H9 (cell line): ENCODE measurements around the gene DGKG. TPM values are rescaled to one million over a fixed set of nuclear protein-coding genes. Genes with fewer than 3 reads are reported as not detected.

Experiments
- DNase-seq: peaks from one replicate; pipeline ENCODE4 v3.0.0-alpha.2; 2017
- H2AFZ ChIP-seq: one replicate; pipeline ENCODE4 v1.6.1; 2013; ENCODE audit warnings: mild to moderate bottlenecking, low read length, control low read depth, moderate library complexity
- H2AK5ac ChIP-seq: 2 replicates; pipeline ENCODE4 v1.6.1; 2013; ENCODE audit warnings: low read length, control low read depth, mixed read lengths; ENCODE audit not compliant: insufficient read length
- H2BK120ac ChIP-seq: one replicate; pipeline ENCODE4 v1.6.1; 2013; ENCODE audit warnings: low read depth, mild to moderate bottlenecking, low read length, control low read depth, inconsistent platforms; ENCODE audit not compliant: poor library complexity, severe bottlenecking
- H2BK12ac ChIP-seq: 2 replicates; pipeline ENCODE4 v1.6.1; 2013; ENCODE audit warnings: low read length, control low read depth, mixed read lengths, low read depth; ENCODE audit not compliant: insufficient read length
- H2BK15ac ChIP-seq: 2 replicates; pipeline ENCODE4 v1.6.1; 2013; ENCODE audit warnings: low read depth, low read length, control low read depth
- H2BK20ac ChIP-seq: one replicate; pipeline ENCODE4 v1.6.1; 2013; ENCODE audit warnings: low read depth, mild to moderate bottlenecking, low read length, control low read depth, inconsistent platforms; ENCODE audit not compliant: poor library complexity, severe bottlenecking
- H2BK5ac ChIP-seq: 2 replicates; pipeline ENCODE4 v1.6.1; 2013; ENCODE audit warnings: low read length, control low read depth, mixed read lengths; ENCODE audit not compliant: insufficient read length
- H3K14ac ChIP-seq: 2 replicates; pipeline ENCODE4 v1.6.1; 2013; ENCODE audit warnings: low read length, control low read depth; ENCODE audit not compliant: insufficient read depth
- H3K18ac ChIP-seq: 2 replicates; pipeline ENCODE4 v1.6.1; 2013; ENCODE audit warnings: low read depth, mild to moderate bottlenecking, mixed read lengths, low read length, control low read depth; ENCODE audit not compliant: insufficient read length
- H3K23ac ChIP-seq: 2 replicates; pipeline ENCODE4 v1.6.1; 2013; ENCODE audit warnings: low read length, control low read depth, mixed read lengths, low read depth; ENCODE audit not compliant: insufficient read length
- H3K23me2 ChIP-seq: 2 replicates; pipeline ENCODE4 v1.6.1; 2013; ENCODE audit warnings: low read depth, mild to moderate bottlenecking, mixed read lengths, low read length, control low read depth; ENCODE audit not compliant: insufficient read length, poor library complexity, severe bottlenecking
- H3K27ac ChIP-seq: 2 replicates; pipeline ENCODE4 v1.5.1; 2013; ENCODE audit warnings: low read length, control low read depth, mixed read lengths, low read depth; ENCODE audit not compliant: insufficient read length
- H3K27me3 ChIP-seq: 2 replicates; pipeline ENCODE4 v1.6.1; 2013; ENCODE audit warnings: low read length, control low read depth, inconsistent platforms; ENCODE audit not compliant: insufficient read depth
- H3K4ac ChIP-seq: 2 replicates; pipeline ENCODE4 v1.6.1; 2013; ENCODE audit warnings: low read depth, mild to moderate bottlenecking, control low read depth, inconsistent platforms, low read length, moderate library complexity
- H3K4me1 ChIP-seq: 2 replicates; pipeline ENCODE4 v1.6.1; 2013; ENCODE audit warnings: low read length, control low read depth, inconsistent platforms; ENCODE audit not compliant: insufficient read depth
- H3K4me2 ChIP-seq: 2 replicates; pipeline ENCODE4 v1.6.1; 2013; ENCODE audit warnings: low read length, control low read depth, mixed read lengths; ENCODE audit not compliant: insufficient read length, insufficient read depth
- H3K56ac ChIP-seq: 2 replicates; pipeline ENCODE4 v1.6.1; 2013; ENCODE audit warnings: low read depth, mild to moderate bottlenecking, mixed read lengths, low read length, control low read depth; ENCODE audit not compliant: insufficient read length
- H3K79me1 ChIP-seq: 2 replicates; pipeline ENCODE4 v1.6.1; 2013; ENCODE audit warnings: low read depth, mild to moderate bottlenecking, moderate library complexity, low read length, control low read depth, inconsistent platforms; ENCODE audit not compliant: insufficient read depth, poor library complexity, severe bottlenecking
- H3K79me2 ChIP-seq: 2 replicates; pipeline ENCODE4 v1.6.1; 2013; ENCODE audit warnings: low read length, control low read depth, inconsistent platforms; ENCODE audit not compliant: insufficient read depth
- H3K9ac ChIP-seq: 2 replicates; pipeline ENCODE4 v1.6.1; 2013; ENCODE audit warnings: low read length, control low read depth, mixed read lengths; ENCODE audit not compliant: insufficient read length; ENCODE audit errors: extremely low read depth
- H3K9me3 ChIP-seq: one replicate; pipeline ENCODE4 v1.6.1; 2013; ENCODE audit warnings: low read depth, low read length, inconsistent platforms; ENCODE audit not compliant: control insufficient read depth
- H3T11ph ChIP-seq: one replicate; pipeline ENCODE4 v1.6.1; 2013; ENCODE audit warnings: mild to moderate bottlenecking, low read length, control low read depth, inconsistent platforms
- H4K20me1 ChIP-seq: one replicate; pipeline ENCODE4 v1.6.1; 2013; ENCODE audit not compliant: control insufficient read depth, insufficient read length, insufficient read depth
- H4K5ac ChIP-seq: 2 replicates; pipeline ENCODE4 v1.6.1; 2013; ENCODE audit warnings: low read depth, mild to moderate bottlenecking, mixed read lengths, low read length, control low read depth; ENCODE audit not compliant: insufficient read length
- H4K8ac ChIP-seq: replicated peaks from 2 replicates; pipeline ENCODE4 v1.6.1; 2013; ENCODE audit warnings: low read length, control low read depth, mixed read lengths, low read depth; ENCODE audit not compliant: insufficient read length
- H4K91ac ChIP-seq: 2 replicates; pipeline ENCODE4 v1.6.1; 2013; ENCODE audit warnings: low read depth, mild to moderate bottlenecking, moderate library complexity, mixed read lengths, low read length, control low read depth; ENCODE audit not compliant: insufficient read length
- H3K27ac Mint-ChIP-seq, 3 experiments: 2 replicates in 2 of 3; 3 replicates in 1 of 3; pipeline ENCODE4 v1.8.0; 2020 to 2021; ENCODE audit warnings: mixed read lengths in 3 of 3, mild to moderate bottlenecking in 1 of 3, moderate library complexity in 1 of 3
- H3K27me3 Mint-ChIP-seq: 2 replicates; pipeline ENCODE4 v1.8.0; 2021; ENCODE audit warnings: low read depth, mild to moderate bottlenecking, moderate library complexity, mixed read lengths
- H3K36me3 Mint-ChIP-seq, 3 experiments: 2 replicates in 2 of 3; 3 replicates in 1 of 3; pipeline ENCODE4 v1.8.0; 2020 to 2021; ENCODE audit warnings: low read depth in 3 of 3, mixed read lengths in 3 of 3; ENCODE audit not compliant: insufficient read depth in 1 of 3
- H3K4me1 Mint-ChIP-seq, 2 experiments: 2 replicates each; pipeline ENCODE4 v1.8.0; 2020; ENCODE audit warnings: mixed read lengths in 2 of 2
- H3K4me3 Mint-ChIP-seq, 2 experiments: 2 replicates in 1 of 2; 3 replicates in 1 of 2; pipeline ENCODE4 v1.8.0; 2020 to 2021; ENCODE audit warnings: mild to moderate bottlenecking in 2 of 2, mixed read lengths in 2 of 2, moderate library complexity in 1 of 2
- H3K9me3 Mint-ChIP-seq, 2 experiments: 2 replicates in 1 of 2; 3 replicates in 1 of 2; pipeline ENCODE4 v1.8.0; 2020; ENCODE audit warnings: mild to moderate bottlenecking in 2 of 2, mixed read lengths in 2 of 2, moderate library complexity in 1 of 2
- WGBS: extraction: QIAGEN DNeasy Blood & Tissue Kit; methylation state at CpG from one replicate; pipeline ENCODE4 v1.1.7; 2013; ENCODE audit warnings: missing lambda C conversion rate, low lambda C conversion rate, mixed read lengths; ENCODE audit not compliant: insufficient read length; ENCODE audit errors: extremely low coverage; 5-methylcytosine and 5-hydroxymethylcytosine counted together
- total RNA-seq: library from RNA; stranded (reverse); gene quantifications from 2 replicates; pipeline ENCODE4 v1.2.1, GENCODE V29; 2021
- TF ChIP-seq, protein P1 (sequence below): fragments of 200-600 bp; sonication (generic); conservative IDR thresholded peaks from 3 replicates; pipeline ENCODE4 v1.8.0; 2021; ENCODE audit warnings: antibody characterized with exemption, mild to moderate bottlenecking

DGKG gene
- total RNA-seq, 1 experiment from 2014 or later = not detected

DNA sequence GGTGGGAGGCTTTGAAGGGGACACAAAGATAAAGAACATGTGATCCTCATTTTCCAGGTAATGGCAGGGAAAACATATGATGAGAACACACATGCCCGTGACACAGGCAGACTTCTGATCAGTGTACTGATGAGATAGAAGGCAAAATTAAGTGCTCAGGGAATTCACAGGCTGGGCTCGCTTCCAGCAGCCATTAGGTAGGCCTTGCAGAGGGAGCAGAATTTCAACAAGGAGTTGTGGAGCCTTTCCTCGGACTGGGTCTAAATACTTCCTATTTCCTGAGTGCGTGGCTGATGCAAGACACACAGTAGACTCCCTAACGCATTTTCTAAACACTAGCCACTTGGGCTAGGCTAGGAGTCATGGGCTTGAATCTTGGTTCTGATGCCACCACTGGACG, 179.2 kb downstream of the DGKG start:
- no peak overlapping the region for H3K4me3 Mint-ChIP-seq
- Histone ChIP-seq H4K20me1 (no peaks in the 10 kb centered on the region), H3K4me1 (no peaks in the 10 kb centered on the region), H2BK120ac (no peak overlapping the region), H3K79me2 (no peaks in the 10 kb centered on the region), H2AK5ac (no peak overlapping the region), H2BK12ac (no peak overlapping the region), H3K23me2 (no peaks in the 10 kb centered on the region), H3K27me3 (no peaks in the 10 kb centered on the region), H3K14ac (no peak overlapping the region), H3T11ph (no peak overlapping the region), H2BK5ac (no peak overlapping the region), H3K56ac (no peak overlapping the region), H3K9me3 (no peaks in the 10 kb centered on the region), H3K27ac (no peak overlapping the region), H2BK20ac (no peak overlapping the region), H4K91ac (no peak overlapping the region), H2BK15ac (no peak overlapping the region), H3K4me2 (no peak overlapping the region), H4K5ac (no peak overlapping the region), H3K79me1 (no peaks in the 10 kb centered on the region), H2AFZ (no peak overlapping the region), H3K9ac (no peak overlapping the region), H3K23ac (no peak overlapping the region), H3K4ac (no peak overlapping the region), H4K8ac (no peak overlapping the region), H3K18ac (no peak overlapping the region)
- H3K36me3 Mint-ChIP-seq = no peaks in the 10 kb centered on the region; a peak in 1 of 7 replicates
- H3K27me3 Mint-ChIP-seq = peaks cover 44% of the 10 kb centered on the region
- no peaks in the 10 kb centered on the region for H3K9me3 Mint-ChIP-seq
- no CpG with 5 or more reads among the region's 6 CpGs for WGBS
- TF ChIP-seq, protein P1, sequence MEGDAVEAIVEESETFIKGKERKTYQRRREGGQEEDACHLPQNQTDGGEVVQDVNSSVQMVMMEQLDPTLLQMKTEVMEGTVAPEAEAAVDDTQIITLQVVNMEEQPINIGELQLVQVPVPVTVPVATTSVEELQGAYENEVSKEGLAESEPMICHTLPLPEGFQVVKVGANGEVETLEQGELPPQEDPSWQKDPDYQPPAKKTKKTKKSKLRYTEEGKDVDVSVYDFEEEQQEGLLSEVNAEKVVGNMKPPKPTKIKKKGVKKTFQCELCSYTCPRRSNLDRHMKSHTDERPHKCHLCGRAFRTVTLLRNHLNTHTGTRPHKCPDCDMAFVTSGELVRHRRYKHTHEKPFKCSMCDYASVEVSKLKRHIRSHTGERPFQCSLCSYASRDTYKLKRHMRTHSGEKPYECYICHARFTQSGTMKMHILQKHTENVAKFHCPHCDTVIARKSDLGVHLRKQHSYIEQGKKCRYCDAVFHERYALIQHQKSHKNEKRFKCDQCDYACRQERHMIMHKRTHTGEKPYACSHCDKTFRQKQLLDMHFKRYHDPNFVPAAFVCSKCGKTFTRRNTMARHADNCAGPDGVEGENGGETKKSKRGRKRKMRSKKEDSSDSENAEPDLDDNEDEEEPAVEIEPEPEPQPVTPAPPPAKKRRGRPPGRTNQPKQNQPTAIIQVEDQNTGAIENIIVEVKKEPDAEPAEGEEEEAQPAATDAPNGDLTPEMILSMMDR = no peak
- DNase-seq = no peak
- no peaks in the 10 kb centered on the region for H3K4me1 Mint-ChIP-seq
- H3K27ac Mint-ChIP-seq = no peak overlapping the region
